ENCODE results near the gene PNPLA7.
"Not testable (repeated sequence)": the region's sequence is repeated elsewhere in the genome, so short reads cannot be mapped to it uniquely, and the experiment has no call there.

Gene PNPLA7

GRCh38 chr9:137411260-137411644 is 138.9 kb downstream of the PNPLA7 start:
- DNase-seq, result no peak

GRCh38 chr9:137410891-137411249 is 139.3 kb downstream of the PNPLA7 start:
- DNase-seq, result no peak

- not testable (repeated sequence) for DNase-seq
Observed at GRCh38 chr9:137410236-137410890, 139.8 kb downstream of the PNPLA7 start.
